Mammary epithelial cell (primary cell): Measurements from ENCODE around the gene RAB3GAP1.
"Not testable (repeated sequence)": the region's sequence is repeated elsewhere in the genome, so short reads cannot be mapped to it uniquely, and the experiment has no call there.

Experiments
- EZH2 ChIP-seq: IDR thresholded peaks from 2 replicates; pipeline ENCODE4 v1.6.1; 2012; ENCODE audit warnings: low read length, inconsistent platforms, borderline replicate concordance
- TF ChIP-seq, protein P1 (sequence below), 2 donors: IDR thresholded peaks in 1 of 2; conservative IDR thresholded peaks in 1 of 2; 2 replicates each; pipeline ENCODE4 v1.5.1; 2011 to 2012; ENCODE audit warnings: inconsistent platforms in 2 of 2, low read length in 2 of 2, mild to moderate bottlenecking in 2 of 2, control low read depth in 1 of 2, low read depth in 1 of 2; ENCODE audit not compliant: insufficient read depth in 1 of 2; ENCODE audit errors: extremely low read depth in 1 of 2

DNA sequence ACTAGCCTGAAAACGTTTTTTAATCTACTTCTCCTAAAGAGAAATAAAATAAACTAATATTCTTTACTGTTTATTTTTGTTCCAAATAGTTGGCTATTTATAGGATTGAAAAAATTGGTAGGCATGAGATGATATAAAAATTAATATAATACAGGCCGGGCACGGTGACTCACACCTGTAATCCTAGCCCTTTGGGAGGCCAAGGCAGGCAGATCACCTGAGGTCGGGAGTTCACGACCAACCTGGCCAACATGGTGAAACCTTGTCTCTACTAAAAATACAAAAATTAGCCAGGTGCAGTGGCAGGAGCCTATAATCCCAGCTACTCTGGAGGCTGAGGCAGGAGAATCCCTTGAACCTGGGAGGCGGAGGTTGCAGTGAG lies 69.6 kb downstream of the RAB3GAP1 start:
- TF ChIP-seq, protein P1, sequence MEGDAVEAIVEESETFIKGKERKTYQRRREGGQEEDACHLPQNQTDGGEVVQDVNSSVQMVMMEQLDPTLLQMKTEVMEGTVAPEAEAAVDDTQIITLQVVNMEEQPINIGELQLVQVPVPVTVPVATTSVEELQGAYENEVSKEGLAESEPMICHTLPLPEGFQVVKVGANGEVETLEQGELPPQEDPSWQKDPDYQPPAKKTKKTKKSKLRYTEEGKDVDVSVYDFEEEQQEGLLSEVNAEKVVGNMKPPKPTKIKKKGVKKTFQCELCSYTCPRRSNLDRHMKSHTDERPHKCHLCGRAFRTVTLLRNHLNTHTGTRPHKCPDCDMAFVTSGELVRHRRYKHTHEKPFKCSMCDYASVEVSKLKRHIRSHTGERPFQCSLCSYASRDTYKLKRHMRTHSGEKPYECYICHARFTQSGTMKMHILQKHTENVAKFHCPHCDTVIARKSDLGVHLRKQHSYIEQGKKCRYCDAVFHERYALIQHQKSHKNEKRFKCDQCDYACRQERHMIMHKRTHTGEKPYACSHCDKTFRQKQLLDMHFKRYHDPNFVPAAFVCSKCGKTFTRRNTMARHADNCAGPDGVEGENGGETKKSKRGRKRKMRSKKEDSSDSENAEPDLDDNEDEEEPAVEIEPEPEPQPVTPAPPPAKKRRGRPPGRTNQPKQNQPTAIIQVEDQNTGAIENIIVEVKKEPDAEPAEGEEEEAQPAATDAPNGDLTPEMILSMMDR (conservative IDR thresholded peaks at IDR 0.05 in 1 of 2, IDR thresholded peaks at IDR 0.05 in 1 of 2; ENCODE audit: extremely low read depth in 1 of 2, insufficient read depth in 1 of 2, low read depth in 1 of 2, low read length in 2 of 2), result not testable (repeated sequence)
- TF ChIP-seq EZH2, result not testable (repeated sequence)
